Endometrial microvascular endothelial cells (primary cell): ENCODE results near the gene SLC7A5. TPM values are rescaled to one million over a fixed set of nuclear protein-coding genes. Genes with fewer than 3 reads are reported as not detected.
"Not testable (repeated sequence)": the region's sequence is repeated elsewhere in the genome, so short reads cannot be mapped to it uniquely, and the experiment has no call there.

ENCODE experiments used
- in situ Hi-C: cut with HindIII; loops from 2 replicates; pipeline ENCODE4 v1.10.0; 2017; ENCODE audit warnings: low sequenced_read_pairs, low pct_unique_long_range_greater_than_20kb; ENCODE audit errors: inconsistent ontology term
- total RNA-seq: library from RNA; depleted of rRNA; stranded (reverse); fragments of >200 nt; gene quantifications from one replicate; pipeline ENCODE4 v1.2.3, GENCODE V29; 2015; ENCODE audit errors: inconsistent ontology term

Gene SLC7A5
- total RNA-seq, 1 donor from 2014 or later, result 34.8 TPM

DNA sequence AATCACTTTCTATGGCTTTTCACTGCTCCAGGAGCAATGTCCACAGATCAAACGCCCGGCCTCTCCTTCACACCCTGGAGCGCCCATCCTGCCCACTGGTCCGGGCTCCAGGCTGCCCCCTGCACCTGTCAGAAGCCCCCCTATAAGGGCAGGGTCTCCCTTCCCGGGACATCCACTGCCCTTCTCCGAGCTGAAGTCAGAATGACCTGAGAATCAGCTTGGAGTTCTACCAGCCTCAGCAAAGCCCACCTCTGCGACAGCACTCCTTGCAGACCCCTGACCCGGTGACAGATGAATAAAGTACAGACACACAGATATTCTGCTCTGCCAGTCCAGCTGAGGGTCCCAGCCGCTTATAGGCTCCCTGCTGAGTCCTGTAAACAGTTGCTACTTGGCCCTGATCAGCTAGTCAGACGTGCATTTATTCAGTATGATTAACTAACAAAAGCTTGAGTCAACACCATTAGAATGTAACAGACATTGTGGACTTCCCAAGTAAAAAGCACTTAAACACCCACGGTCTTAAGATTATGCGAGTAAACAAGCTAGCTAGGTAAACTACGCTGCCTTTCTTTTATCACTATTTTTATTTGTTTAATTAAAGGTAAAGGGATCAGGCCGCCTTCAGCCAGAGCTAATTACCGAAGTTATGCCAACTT is 4.8 kb downstream of the SLC7A5 start:
- in situ Hi-C loops, result no loop called here

DNA sequence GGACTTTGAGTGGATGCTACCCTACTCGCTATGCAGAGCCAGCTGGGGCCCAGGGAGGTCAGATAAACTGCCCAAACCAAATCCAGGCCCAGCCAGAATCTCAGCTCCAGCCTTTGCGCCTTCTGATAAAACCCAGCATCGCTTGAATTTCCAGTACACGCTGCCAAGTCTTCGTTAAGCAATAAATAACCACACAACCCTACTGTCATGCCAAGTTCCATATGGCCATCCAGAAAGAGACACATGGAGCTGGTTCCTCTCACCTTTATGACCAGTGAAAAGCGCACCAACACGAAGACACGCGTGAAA is 6.0 kb downstream of the SLC7A5 start:
- in situ Hi-C loops, result not testable (repeated sequence)

DNA sequence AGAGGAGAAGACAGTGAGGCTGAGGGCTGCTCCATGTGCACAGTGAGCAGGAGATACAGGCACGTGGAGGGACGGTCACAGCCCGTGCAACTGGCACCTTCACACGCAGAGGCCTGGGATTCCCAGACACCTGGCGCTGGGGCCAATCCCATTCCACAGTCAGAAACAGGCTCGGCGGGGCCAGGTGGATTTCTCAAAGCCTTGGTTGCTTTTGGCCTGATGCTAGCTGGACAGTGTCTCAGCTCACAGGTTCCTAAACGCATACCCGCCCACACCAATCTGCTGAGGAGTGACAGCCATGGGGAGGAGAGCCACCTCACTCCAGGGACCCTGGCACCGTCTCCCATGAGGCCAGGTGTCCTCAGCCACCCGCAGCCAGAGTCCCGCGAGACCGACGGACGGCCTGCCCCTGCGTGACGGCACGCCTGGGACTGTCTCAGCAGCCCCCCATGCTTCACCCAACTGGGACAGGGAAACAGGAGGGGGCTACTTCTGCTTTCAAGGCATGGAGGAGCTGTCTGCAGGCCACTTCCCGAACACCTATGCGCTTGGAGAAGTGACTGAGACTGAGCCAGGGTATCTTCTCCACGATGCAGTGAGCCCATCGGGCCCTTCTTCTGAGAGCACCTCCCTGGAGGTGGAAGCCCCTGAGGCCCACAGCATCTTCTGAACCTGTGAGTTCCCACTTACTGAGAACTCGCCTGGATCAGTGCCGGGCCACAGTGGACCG is 6.5 kb downstream of the SLC7A5 start:
- in situ Hi-C loops, result not testable (repeated sequence)

DNA sequence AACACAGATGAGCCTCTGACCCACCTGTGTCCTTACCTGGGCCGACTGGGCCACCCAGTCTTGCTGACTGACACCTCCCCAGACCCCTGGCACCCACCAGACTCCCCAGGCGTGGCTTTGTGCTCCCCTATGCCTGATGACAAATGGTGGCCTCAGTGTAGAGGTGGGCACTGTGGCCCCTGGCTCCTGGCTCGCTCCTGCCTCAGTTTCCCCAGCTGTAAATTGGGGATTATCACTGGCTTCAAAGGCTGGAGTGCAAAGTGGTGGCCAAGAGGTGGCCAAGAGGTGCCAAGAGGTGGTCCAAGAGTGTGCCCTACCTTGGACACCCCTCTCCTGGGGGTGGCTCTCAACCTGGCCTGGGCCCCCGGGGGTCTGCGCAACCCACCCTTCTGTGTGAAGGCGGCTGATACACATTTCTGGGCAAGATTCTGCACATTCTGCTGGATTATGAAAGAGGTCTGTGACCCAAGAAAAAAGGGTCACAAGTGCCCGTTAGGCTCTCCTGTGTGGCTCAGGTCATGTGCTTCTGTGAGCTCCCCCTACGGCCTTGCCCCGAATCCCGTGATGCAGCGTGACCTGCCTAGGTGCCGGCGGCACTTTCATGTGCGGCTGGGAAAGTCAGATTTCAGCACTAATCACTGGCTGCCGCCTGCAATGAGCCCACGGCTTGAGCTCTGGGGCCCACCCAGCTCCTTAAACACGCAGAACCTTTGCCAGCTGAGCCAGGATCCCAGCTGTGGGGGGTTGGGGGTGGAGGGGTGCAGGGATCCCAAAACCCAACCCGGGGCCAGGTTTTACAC is 7.8 kb downstream of the SLC7A5 start:
- in situ Hi-C loops, result not testable (repeated sequence)

DNA sequence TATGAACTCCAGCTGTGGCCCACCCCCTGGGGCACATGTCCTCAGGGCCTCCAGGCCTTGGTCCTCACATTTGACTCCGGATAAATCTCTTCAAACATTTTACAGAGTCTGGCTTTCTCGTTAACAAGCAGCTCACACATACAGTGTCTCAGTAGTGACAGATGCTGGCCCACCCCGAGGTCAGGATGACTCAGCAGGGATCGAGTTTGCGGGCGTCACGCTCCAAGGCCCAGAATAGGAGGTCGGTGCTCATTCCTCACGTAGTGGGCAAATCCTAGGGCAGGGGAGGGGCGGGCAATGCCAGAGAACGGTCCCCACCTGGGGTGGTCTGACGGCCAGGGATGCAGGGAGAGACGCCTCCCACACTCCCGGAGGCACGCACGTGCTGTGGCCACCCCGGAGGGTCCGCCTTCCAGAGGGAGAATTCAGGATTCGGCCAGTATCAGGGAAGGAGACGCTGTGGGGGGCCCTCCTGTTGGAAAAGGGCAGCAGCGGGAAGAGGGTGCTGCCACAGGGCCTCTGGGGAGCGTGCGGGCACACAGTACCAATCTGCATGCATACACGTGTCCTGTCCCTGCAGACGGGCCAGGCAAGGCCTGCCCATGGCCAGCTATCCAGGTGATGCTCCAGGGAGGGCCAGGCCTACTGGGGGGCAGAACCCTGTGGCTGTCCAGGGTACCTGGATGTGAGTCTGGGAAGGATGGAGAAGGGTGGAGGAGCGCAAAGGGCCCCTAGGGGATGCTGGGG is 8.6 kb downstream of the SLC7A5 start:
- in situ Hi-C loops, result no loop called here

DNA sequence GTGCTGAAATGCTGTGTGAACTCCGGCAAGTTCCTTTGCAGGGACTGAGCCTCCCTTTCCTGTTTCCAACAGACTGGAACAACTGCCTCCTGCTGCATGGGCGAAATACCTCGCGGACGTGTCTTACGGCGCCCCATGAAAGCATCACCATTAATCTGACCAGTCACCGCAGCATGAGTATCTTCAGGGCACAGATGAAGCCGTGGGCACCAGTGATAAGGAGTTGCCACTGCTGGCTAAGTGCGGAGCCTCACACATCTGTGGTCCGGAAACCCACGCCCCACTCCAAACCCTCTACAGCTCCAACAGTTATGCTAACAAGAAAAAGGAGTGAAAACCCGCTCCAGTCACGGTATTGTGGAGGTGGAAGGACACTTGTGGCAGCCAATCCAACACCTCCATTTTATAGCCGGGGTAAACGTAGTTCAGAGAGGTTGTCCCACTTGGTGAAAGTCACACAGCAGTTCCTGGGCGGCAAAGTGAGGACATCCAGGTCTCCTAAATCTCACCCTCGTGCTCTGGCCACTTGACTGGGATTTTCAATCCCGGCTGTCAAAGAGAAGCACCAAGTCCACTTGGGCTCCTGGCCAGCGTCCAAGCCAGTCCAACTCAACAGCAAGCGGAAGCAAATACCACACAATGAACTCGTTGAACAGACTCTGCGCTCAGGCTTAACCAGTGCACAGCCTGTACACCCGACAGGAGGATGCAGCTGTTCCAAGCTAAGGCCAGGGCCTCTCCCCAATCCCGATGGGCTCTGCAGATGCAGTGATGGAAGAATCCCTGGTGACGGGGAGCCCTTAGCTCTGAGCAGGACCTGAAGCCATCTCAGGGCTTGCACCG is 10.9 kb downstream of the SLC7A5 start:
- in situ Hi-C loops, result not testable (repeated sequence)

DNA sequence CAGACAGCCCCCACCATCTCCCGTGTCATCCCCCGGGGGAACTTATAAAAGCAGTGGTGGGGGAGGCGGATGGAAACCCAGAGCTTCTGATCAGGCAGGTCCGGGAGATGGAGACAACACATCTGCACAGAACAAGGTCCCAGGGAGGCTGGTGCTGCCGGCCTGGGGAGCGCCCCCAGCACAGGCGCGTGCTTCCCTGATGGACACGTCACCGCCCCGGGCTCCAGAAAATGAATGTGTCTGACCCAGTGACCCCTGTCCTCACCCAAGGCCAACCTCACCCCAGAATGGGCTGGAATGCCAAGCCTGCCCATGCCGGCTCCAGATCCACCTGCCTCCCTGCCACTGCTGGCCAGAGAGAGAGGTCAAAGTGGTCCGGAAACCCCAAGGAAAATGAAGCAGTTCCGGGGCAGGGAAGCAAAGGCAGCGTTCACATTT is 12.5 kb downstream of the SLC7A5 start:
- in situ Hi-C loops, result no loop called here

DNA sequence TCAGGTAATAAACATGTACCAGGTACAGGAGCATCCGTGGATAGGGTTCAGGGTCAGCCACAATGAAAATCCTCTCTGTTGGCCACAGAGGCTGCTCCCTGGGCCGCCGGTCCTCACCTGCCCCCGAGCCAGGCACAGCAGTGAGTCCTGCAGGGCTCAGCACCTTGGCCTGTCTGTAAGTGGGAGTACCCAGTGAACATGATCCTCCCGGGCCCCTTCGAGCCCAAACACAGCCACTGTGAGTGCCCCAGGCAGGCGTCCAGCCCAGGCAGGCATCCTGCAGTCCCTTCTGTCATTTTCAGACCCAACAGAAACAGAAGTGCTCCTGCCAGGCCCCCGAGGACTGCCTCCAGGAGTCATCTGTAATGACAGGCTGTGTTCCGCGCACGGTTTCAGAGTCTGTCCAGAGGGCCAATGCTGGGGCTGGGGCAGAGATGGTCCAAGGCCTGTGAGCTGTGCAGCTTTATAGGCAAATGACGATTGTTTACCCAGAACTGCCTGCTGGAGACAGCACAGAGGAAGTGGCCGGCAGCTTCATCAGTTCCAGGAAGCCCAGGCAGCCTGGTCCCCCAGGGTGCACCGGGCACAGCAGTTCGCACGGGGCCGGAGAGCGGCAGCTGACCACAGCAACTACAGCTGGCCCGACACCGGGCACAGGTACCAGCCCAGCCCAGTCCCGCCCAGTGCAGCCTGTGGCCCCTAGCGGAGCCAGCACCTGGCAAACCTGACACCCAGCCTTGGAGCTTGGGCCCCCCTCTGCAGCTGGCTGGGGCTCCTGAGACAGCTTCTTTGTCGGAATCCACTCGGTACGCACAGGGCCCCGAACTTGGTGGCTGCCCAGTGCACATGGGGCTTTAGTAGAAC is 13.2 kb downstream of the SLC7A5 start:
- in situ Hi-C loops, result no loop called here

DNA sequence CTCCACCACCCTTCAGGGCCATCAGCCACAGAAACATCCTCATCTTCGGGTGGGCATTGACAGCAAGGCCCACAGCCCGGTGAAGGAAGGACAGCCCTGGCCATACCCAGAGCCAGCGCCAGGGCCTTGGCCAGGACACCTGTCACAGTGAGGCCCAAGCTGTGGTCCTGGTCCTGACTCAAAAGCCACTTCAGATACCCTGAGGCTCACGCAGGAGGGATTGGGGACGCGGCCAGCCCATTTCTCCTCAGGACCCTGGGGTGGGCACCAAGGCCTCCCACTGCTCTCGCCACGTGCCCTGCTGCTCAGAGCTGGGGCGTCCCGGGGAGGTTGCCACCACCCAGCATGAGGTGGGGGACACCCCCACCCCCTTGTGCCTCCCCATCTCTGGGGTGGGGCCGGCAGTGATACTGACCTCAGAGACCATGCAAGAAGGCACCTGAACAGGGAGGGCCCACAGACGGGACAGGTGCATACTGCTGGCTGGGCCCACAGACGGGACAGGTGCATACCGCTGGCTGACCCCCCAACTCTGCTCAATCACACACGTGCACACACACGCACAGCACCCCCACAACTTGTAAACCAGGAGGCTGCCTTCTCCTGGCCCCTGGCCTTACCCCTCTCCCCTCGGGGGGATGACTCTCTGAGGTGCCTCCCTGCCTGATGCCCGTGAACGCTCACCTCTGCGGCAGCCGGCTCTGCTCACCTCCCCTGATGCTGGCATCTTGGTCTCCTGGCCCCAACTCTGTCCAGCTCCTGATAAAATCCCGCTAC is 14.2 kb downstream of the SLC7A5 start:
- in situ Hi-C loops, result no loop called here

DNA sequence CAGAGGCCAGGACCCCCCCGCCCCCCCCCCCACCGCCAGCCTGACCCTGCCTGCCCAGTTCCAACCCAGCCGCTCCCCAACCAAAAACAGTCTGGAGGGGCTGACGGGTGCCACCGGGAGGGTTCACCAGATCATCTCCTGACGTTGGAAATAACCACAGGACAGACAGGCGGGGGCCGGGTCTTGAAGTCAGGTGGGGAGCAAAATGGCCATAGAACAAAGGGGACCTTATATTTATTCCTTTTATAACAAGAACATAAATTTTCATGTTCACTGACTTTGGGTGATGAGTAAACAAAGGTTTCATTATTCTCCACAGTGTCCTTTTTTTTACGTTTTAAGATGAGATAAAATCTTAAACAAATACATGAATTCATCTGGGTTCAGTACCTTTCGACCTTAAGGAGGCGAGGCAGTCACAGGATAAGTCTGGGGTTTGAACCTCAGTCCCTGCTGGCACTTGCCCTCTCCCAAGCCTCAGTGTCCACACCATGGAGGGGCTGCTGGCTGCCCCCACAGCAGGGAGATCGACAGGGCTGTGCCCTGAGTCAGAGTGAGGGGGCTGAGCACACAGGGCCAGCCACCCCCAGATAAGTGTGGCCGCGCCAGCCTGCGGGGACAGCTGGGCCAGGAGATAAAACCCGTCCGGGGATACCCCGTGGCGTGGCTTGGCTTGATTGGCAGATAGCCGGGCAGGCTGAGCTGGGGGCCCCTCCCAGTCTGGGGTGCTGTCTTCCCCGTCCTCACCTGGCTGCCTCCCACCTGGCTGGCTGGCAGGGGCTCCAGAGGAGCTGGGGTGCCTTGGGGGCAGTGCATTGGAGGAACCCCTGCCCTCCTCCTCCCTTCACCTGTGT is 15.0 kb downstream of the SLC7A5 start:
- in situ Hi-C loops, result no loop called here

DNA sequence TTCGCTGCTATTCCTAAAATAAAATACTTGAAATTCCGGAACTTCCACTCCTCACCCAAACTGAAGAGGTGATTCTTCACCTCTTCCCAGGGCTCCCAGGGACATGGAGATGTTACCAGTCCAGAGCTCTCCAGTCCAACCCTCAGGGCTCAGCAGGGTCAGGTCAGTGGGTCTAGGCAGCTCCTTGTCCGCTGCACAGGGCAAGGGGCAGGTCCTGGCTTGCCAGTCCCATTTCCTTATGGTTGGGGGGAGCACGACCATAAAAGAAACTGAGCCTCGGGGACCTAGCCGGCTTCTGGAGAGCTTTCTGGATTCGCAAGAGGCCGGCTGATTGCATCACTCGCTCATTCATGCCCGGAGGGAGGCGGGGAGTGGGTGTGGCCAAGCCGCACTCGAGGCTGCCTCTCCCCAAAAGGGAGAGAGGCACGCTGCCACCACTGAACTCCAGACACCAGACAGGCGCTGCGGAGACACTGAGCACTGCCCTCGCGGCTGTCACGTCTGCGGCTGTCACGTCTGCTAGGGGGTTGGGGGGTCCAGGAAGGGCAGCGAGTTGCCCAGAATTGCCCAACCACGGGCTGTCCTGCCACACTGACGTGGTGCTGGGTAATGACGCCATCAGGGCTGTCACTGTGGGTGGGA is 15.8 kb downstream of the SLC7A5 start:
- in situ Hi-C loops, result no loop called here

DNA sequence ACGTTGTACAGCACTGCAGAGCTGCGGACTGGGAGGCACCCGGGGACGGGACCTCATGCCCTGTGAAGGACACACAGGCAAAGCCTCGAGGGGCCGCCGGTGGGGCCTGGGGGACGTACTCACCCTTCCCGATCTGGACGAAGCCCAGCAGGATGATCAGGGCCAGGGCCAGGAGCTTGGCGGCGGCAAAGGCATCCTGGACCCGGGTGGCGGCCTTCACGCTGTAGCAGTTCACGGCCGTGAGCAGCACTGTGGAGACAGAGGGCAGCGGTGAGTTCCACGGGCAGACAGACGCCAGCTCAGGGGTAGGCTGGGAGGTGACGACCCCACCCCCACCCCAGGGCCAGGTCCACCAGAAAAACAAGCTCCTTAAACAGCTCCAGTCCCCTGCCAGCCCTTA is 17.7 kb downstream of the SLC7A5 start:
- in situ Hi-C loops, result no loop called here

DNA sequence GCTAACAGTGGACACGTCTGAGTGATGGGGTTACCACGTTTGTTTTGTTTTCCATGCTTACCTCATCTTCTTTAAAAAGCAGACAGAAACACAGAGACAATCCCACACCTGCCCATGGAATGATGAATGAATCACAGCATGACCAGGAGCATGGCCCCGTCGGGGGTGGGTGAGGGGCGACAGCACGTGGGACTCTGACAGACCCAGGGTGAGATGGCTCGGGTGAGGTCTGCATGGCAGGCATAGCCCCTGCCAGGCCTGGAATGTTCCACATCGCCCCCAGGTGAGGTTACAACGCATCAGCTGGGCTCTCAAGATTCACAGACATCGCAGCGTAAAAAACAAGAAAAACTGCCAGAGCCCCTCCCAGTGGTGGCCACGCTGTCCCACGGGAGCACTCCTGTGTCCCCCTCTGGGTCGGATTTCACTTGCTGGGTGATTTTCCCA is 18.1 kb downstream of the SLC7A5 start:
- in situ Hi-C loops, result no loop called here

DNA sequence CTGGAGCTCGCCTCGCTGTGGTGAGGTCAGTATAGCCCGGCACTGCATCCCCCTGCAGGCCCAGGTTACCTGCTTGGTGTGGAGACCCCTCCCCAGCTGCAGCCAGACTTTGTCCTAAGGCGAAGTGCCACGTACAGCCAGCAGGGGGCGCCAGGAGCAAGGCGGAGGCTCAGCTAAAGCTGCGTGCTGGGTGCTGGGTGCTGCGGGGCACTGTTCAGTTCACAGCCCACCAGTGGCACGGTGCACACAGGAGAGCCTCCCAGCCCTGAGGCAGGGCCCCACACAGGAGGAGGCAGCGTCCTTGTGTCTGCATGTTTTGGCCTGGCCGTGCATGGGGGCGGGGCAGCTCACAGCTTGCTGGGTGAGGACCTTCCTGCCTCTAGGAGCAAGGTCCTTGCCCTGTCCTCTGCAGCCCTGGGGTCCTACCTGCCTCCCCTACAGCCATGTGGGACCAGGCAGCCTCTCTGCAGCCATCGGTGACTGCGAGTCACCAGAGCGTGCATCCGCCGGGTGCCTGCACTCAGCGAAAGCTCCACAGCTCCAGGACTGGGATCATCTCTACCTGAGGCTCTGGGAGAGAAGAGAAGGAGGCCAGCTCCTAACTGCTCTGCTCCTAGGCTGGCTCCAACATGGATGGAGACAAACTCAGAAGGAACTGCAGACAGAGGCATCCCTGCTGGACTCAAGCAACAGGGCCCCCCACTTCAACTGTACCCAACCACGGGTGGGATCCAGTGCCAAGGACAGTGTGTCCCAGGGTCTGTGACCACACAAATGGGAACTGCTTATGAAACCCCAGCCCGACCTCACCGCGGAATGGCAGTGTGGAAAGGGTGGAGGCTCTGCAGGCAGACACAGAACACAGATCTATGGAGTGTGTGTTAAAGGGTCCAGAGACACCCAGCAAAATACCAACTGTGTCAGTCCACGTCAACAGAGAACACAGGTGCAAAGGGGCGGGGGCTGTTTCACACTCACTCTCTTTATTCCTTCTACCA is 19.0 kb downstream of the SLC7A5 start:
- in situ Hi-C loops, result no loop called here
